Fibroblast of lung (primary cell): ENCODE results near the gene RNASE7. TPM values are rescaled to one million over a fixed set of nuclear protein-coding genes. Genes with fewer than 3 reads are reported as not detected.

ENCODE experiments used
- DNase-seq, 2 donors: peaks; one replicate each; pipeline versions ENCODE4 v3.0.0 to v3.0.0-alpha.2; 2010; ENCODE audit warnings: low read depth in 2 of 2
- H2AFZ ChIP-seq: 2 replicates; pipeline ENCODE4 v1.5.1; 2012; ENCODE audit warnings: low read length, control low read depth, inconsistent platforms
- H3K27ac ChIP-seq: 2 replicates; pipeline ENCODE4 v1.5.1; 2011; ENCODE audit warnings: low read length, control low read depth; ENCODE audit not compliant: insufficient read depth
- H3K27me3 ChIP-seq: 2 replicates; pipeline ENCODE4 v1.5.1; 2011; ENCODE audit warnings: mild to moderate bottlenecking, low read length; ENCODE audit not compliant: control insufficient read depth, insufficient read depth
- H3K36me3 ChIP-seq: 2 replicates; pipeline ENCODE4 v1.5.1; 2011; ENCODE audit warnings: low read length; ENCODE audit not compliant: control insufficient read depth, insufficient read depth
- H3K4me1 ChIP-seq: 2 replicates; pipeline ENCODE4 v1.5.1; 2011; ENCODE audit warnings: low read length; ENCODE audit not compliant: control insufficient read depth, insufficient read depth; ENCODE audit errors: extremely low read depth
- H3K4me2 ChIP-seq: 2 replicates; pipeline ENCODE4 v1.5.1; 2011; ENCODE audit warnings: low read length, control low read depth; ENCODE audit not compliant: insufficient read depth; ENCODE audit errors: extremely low read depth
- H3K4me3 ChIP-seq, 4 experiments: fragments of 200-600 bp in 1 of 4; sonication (generic) in 1 of 4; replicated peaks in 1 of 4; 2 replicates each; pipeline ENCODE4 v1.5.1; 2011 to 2016; ENCODE audit warnings: low read length in 4 of 4, low read depth in 3 of 4, mild to moderate bottlenecking in 3 of 4, control low read depth in 2 of 4, inconsistent platforms in 1 of 4, mixed read lengths in 1 of 4; ENCODE audit not compliant: insufficient read depth in 1 of 4; ENCODE audit errors: control extremely low read depth in 1 of 4
- H3K79me2 ChIP-seq: 2 replicates; pipeline ENCODE4 v1.5.1; 2012; ENCODE audit warnings: mild to moderate bottlenecking, low read length, inconsistent platforms; ENCODE audit not compliant: control insufficient read depth, insufficient read depth
- H3K9ac ChIP-seq: 2 replicates; pipeline ENCODE4 v1.5.1; 2011; ENCODE audit warnings: mild to moderate bottlenecking, low read length, control low read depth; ENCODE audit not compliant: insufficient read depth
- H3K9me3 ChIP-seq: 2 replicates; pipeline ENCODE4 v1.5.1; 2012; ENCODE audit warnings: low read depth, low read length; ENCODE audit not compliant: control insufficient read depth, insufficient read depth
- H4K20me1 ChIP-seq: 2 replicates; pipeline ENCODE4 v1.5.1; 2011; ENCODE audit warnings: low read length; ENCODE audit not compliant: control insufficient read depth, insufficient read depth; ENCODE audit errors: extremely low read depth
- CTCF ChIP-seq, 2 donors: IDR thresholded peaks in 1 of 2; conservative IDR thresholded peaks in 1 of 2; 1 replicate in 1 of 2; 2 replicates in 1 of 2; pipeline ENCODE4 v1.5.1; 2011 to 2012; ENCODE audit warnings: low read length in 2 of 2, control low read depth in 1 of 2, inconsistent platforms in 1 of 2, low read depth in 1 of 2, mild to moderate bottlenecking in 1 of 2
- EZH2 ChIP-seq: IDR thresholded peaks from 2 replicates; pipeline ENCODE4 v1.5.1; 2012; ENCODE audit warnings: low read length, control low read depth, mild to moderate bottlenecking; ENCODE audit errors: missing control alignments
- polyA plus RNA-seq, 2 donors: library from polyadenylated mRNA; depleted of rRNA in 1 of 2; stranded (reverse) in 1 of 2; unstranded in 1 of 2; fragments of >200 nt; gene quantifications; 2 replicates each; pipeline ENCODE4 v1.2.1, GENCODE V29; 2011 to 2012; ENCODE audit warnings: missing spikeins in 1 of 2
- total RNA-seq: library from RNA; depleted of rRNA; stranded (reverse); fragments of >200 nt; gene quantifications from 2 replicates; pipeline ENCODE4 v1.2.1, GENCODE V29; 2014

RNASE7 gene
- total and polyA plus RNA-seq, 2 donors (not counting 1 experiment from before 2014, with no cell fraction given), result not detected

GRCh38 chr14:21063479-21063878 lies 21.3 kb downstream of the RNASE7 start:
- H3K4me3 ChIP-seq, result no peak overlapping the region
- no peak overlapping the region for H2AFZ ChIP-seq
- no peak overlapping the region for H3K4me2 ChIP-seq
- peak; percentile 66 to 88 for DNase-seq
- no peaks in the 10 kb centered on the region for H3K36me3 ChIP-seq
- H3K9ac ChIP-seq, result no peak overlapping the region
- no peak overlapping the region for H3K27ac ChIP-seq
- H4K20me1 ChIP-seq, result no peaks in the 10 kb centered on the region
- H3K27me3 ChIP-seq, result peaks cover 8% of the 10 kb centered on the region
- no peak for TF ChIP-seq CTCF (conservative IDR thresholded peaks at IDR 0.05 in 1 of 2, IDR thresholded peaks at IDR 0.05 in 1 of 2; ENCODE audit: low read depth in 1 of 2, low read length in 2 of 2)
- TF ChIP-seq EZH2, result no peak
- H3K4me1 ChIP-seq, result no peaks in the 10 kb centered on the region
- no peaks in the 10 kb centered on the region for H3K79me2 ChIP-seq
- H3K9me3 ChIP-seq, result no peaks in the 10 kb centered on the region

GRCh38 chr14:21066882-21067502 lies 24.8 kb downstream of the RNASE7 start:
- Histone ChIP-seq H3K9me3 (no peaks in the 10 kb centered on the region), H3K4me2 (no peak overlapping the region), H3K79me2 (no peaks in the 10 kb centered on the region), H2AFZ (no peak overlapping the region), H3K4me3 (no peak overlapping the region), H4K20me1 (no peaks in the 10 kb centered on the region), H3K27me3 (no peaks in the 10 kb centered on the region), H3K9ac (no peak overlapping the region), H3K27ac (no peak overlapping the region), H3K36me3 (no peaks in the 10 kb centered on the region), H3K4me1 (peaks cover 5% of the 10 kb centered on the region)
- peak in 1 of 2 donors; percentile 14 for DNase-seq
- no peak for TF ChIP-seq EZH2
- TF ChIP-seq CTCF (conservative IDR thresholded peaks at IDR 0.05 in 1 of 2, IDR thresholded peaks at IDR 0.05 in 1 of 2; ENCODE audit: low read depth in 1 of 2, low read length in 2 of 2), result peak in 1 of 2 donors; percentile 32

GRCh38 chr14:21068521-21069387 lies 26.6 kb downstream of the RNASE7 start:
- peak; percentile 66 to 70 for TF ChIP-seq CTCF (conservative IDR thresholded peaks at IDR 0.05 in 1 of 2, IDR thresholded peaks at IDR 0.05 in 1 of 2; ENCODE audit: low read depth in 1 of 2, low read length in 2 of 2)
- peak; percentile 41 for TF ChIP-seq EZH2
- Histone ChIP-seq H3K27me3 (no peaks in the 10 kb centered on the region), H3K4me3 (peak overlapping the region in 2 of 4 experiments; percentile 57 to 74), H3K4me1 (peaks cover 11% of the 10 kb centered on the region), H3K9ac (no peak overlapping the region), H3K4me2 (peak overlapping the region; percentile 72), H3K9me3 (no peaks in the 10 kb centered on the region), H3K79me2 (no peaks in the 10 kb centered on the region), H2AFZ (peak overlapping the region; percentile 17), H3K27ac (no peak overlapping the region), H4K20me1 (no peaks in the 10 kb centered on the region), H3K36me3 (peaks cover 2% of the 10 kb centered on the region)
- peak; percentile 50 to 61 for DNase-seq
